K562 (cell line): ENCODE results near the gene MAD1L1. TPM values are rescaled to one million over a fixed set of nuclear protein-coding genes. Genes with fewer than 3 reads are reported as not detected.

ENCODE experiments used
- ATAC-seq: fragments of 200-7000 bp; cut with Tn5 transposase; 3 replicates; pipeline ENCODE4 v1.9.1; 2020; ENCODE audit warnings: moderate library complexity
- BruUV-seq: library from RNA; stranded (reverse); fragments of 400-500 nt; replicated peaks from 2 replicates; lab custom pipeline; 2021; lab: Mats Ljungman, UMichigan
- CTCF ChIA-PET: fragments of 300-600 bp; formaldehyde crosslinking; extraction: SDS; loops from one replicate; lab custom pipeline; 2021; ENCODE audit warnings: low intra/inter-chr PET ratio; lab: Yijun Ruan, JAX
- POLR2A ChIA-PET: fragments of 300-600, 350-650 bp; sonication (Branson Sonifier 250); formaldehyde crosslinking; extraction: SDS; loops from one replicate; lab custom pipeline; 2021; ENCODE audit warnings: antibody characterized with exemption, inconsistent platforms; lab: Yijun Ruan, JAX
- DNase-seq, 4 experiments: peaks; one replicate each; pipeline versions ENCODE4 v3.0.0 to v3.0.0-alpha.2; 2011 to 2018; ENCODE audit warnings: low spot score in 3 of 4, mixed read lengths in 3 of 4; ENCODE audit errors: extremely low read depth in 1 of 4
- FAIRE-seq: peaks from 2 replicates; lab custom pipeline; 2011; peaks lifted over from hg19 to GRCh38; lab: Jason Lieb, UNC
- H2AFZ ChIP-seq: 2 replicates; pipeline ENCODE4 v1.6.0; 2011; ENCODE audit warnings: low read depth, low read length, control low read depth, inconsistent platforms
- H3K27ac ChIP-seq: fragments of 200-600 bp; 3 replicates; pipeline ENCODE4 v1.8.0; 2011; ENCODE audit warnings: low read depth, mild to moderate bottlenecking, control low read depth, inconsistent platforms, low read length, moderate library complexity, mixed read lengths; ENCODE audit errors: extremely low read depth
- H3K27me3 ChIP-seq, 2 experiments: fragments of 300-600 bp in 1 of 2; 2 replicates in 1 of 2; 3 replicates in 1 of 2; pipeline versions ENCODE4 v1.6.0 to v1.8.0; 2011; ENCODE audit warnings: inconsistent platforms in 2 of 2, low read length in 2 of 2, mild to moderate bottlenecking in 1 of 2, mixed read lengths in 1 of 2, moderate library complexity in 1 of 2; ENCODE audit not compliant: control insufficient read depth in 2 of 2, insufficient read depth in 2 of 2
- H3K36me3 ChIP-seq: fragments of 300-600 bp; 3 replicates; pipeline ENCODE4 v1.8.0; 2011; ENCODE audit warnings: mild to moderate bottlenecking, low read length, inconsistent platforms; ENCODE audit not compliant: control insufficient read depth, insufficient read depth
- H3K4me1 ChIP-seq, 2 experiments: fragments of 200-600 bp in 1 of 2; replicated peaks in 1 of 2; 2 replicates in 1 of 2; 3 replicates in 1 of 2; pipeline versions ENCODE4 v1.5.1 to v1.8.0; 2011; ENCODE audit warnings: inconsistent platforms in 2 of 2, low read length in 2 of 2, mild to moderate bottlenecking in 1 of 2, mixed read lengths in 1 of 2, moderate library complexity in 1 of 2; ENCODE audit not compliant: control insufficient read depth in 2 of 2, insufficient read depth in 2 of 2
- H3K4me2 ChIP-seq: 2 replicates; pipeline ENCODE4 v1.6.1; 2011; ENCODE audit warnings: low read length, control low read depth, inconsistent platforms, mixed read lengths; ENCODE audit not compliant: insufficient read depth
- H3K4me3 ChIP-seq: fragments of 200-600 bp; sonication (generic), shearing (Covaris generic); 2 replicates; pipeline ENCODE4 v1.5.1; 2016; ENCODE audit warnings: control low read depth, inconsistent platforms
- H3K79me2 ChIP-seq: fragments of 200-600 bp; 3 replicates; pipeline ENCODE4 v1.8.0; 2011; ENCODE audit warnings: low read length, inconsistent platforms; ENCODE audit not compliant: control insufficient read depth, insufficient read depth
- H3K9ac ChIP-seq, 2 experiments: 2 replicates each; pipeline versions ENCODE4 v1.6.0 to v1.6.1; 2011; ENCODE audit warnings: low read depth in 2 of 2, low read length in 2 of 2, control low read depth in 1 of 2, inconsistent platforms in 1 of 2, mild to moderate bottlenecking in 1 of 2, mixed read lengths in 1 of 2; ENCODE audit not compliant: insufficient read depth in 1 of 2
- H3K9me1 ChIP-seq: one replicate; pipeline ENCODE4 v1.6.0; 2011; ENCODE audit warnings: inconsistent platforms, mild to moderate bottlenecking, low read length, moderate library complexity; ENCODE audit not compliant: control insufficient read depth, insufficient read depth
- H3K9me3 ChIP-seq: replicated peaks from 2 replicates; pipeline ENCODE4 v1.5.1; 2011; ENCODE audit warnings: low read depth, low read length, inconsistent platforms; ENCODE audit not compliant: control insufficient read depth, insufficient read depth
- H4K20me1 ChIP-seq: replicated peaks from 2 replicates; pipeline ENCODE4 v1.6.1; 2011; ENCODE audit warnings: low read length, inconsistent platforms, mixed read lengths; ENCODE audit not compliant: control insufficient read depth, insufficient read depth
- BRD9 ChIP-seq: fragments of 450-650 bp; IDR thresholded peaks from 2 replicates; pipeline ENCODE4 v1.6.1; 2018; ENCODE audit warnings: low read depth; ENCODE audit not compliant: partially characterized antibody
- RBM22 ChIP-seq: fragments of 200-400 bp; formaldehyde crosslinking; IDR thresholded peaks from 2 replicates; pipeline ENCODE4 v1.6.1; 2018; ENCODE audit warnings: low read length, low read depth; ENCODE audit not compliant: poor library complexity, severe bottlenecking
- TAF1 ChIP-seq: IDR thresholded peaks from 2 replicates; pipeline ENCODE4 v1.6.1; 2011; ENCODE audit warnings: mild to moderate bottlenecking, low read length, moderate library complexity; ENCODE audit not compliant: insufficient read depth, control insufficient read depth, severe bottlenecking; ENCODE audit errors: extremely low read depth
- ZC3H4 ChIP-seq: sonication (generic); formaldehyde crosslinking; IDR thresholded peaks from 2 replicates; pipeline ENCODE4 v1.9.0; 2021; ENCODE audit warnings: missing genetic modification reagents, borderline replicate concordance
- WGBS: fragments of 100-300 bp; shearing (Covaris generic); methylation state at CpG from one replicate; pipeline ENCODE4 v1.1.6; 2016; ENCODE audit warnings: low coverage, mixed read lengths; ENCODE audit not compliant: insufficient coverage; ENCODE audit errors: missing lambda C conversion rate; 5-methylcytosine and 5-hydroxymethylcytosine counted together
- in situ Hi-C: fragments of 300-500 bp; cut with MboI; formaldehyde crosslinking; loops from 4 replicates; pipeline ENCODE4 v1.15.0; 2018; ENCODE audit warnings: inconsistent platforms, mixed read lengths
- intact Hi-C: fragments of 100-400 bp; cut with micrococcal nuclease; formaldehyde crosslinking; loops from 2 replicates; pipeline ENCODE4 v1.14.2; 2022
- polyA plus RNA-seq, 8 experiments: library from polyadenylated mRNA; depleted of rRNA in 4 of 8; stranded (reverse) in 5 of 8; unstranded in 3 of 8; fragments of >200 nt; fragmentation: Nextera tagmentation in 2 of 8; fragmentation: Illumina TruSeq in 1 of 8; extraction: Ambion mirVana in 2 of 8; extraction: Trizol in 1 of 8; gene quantifications; 2 replicates each; pipeline versions ENCODE4 v1.2.1 to v1.2.3, GENCODE V29; 2011 to 2014; ENCODE audit warnings: inconsistent platforms in 1 of 8, missing spikeins in 1 of 8
- total RNA-seq, 7 experiments: library from RNA; depleted of rRNA in 6 of 7; stranded (reverse); fragments of >200 nt in 6 of 7; fragmentation: Illumina TruSeq in 2 of 7; extraction: Trizol in 2 of 7; gene quantifications; 2 replicates each; pipeline versions ENCODE4 v1.2.1 to v1.2.3, GENCODE V29; 2011 to 2021; ENCODE audit warnings: low replicate concordance in 1 of 7

The MAD1L1 gene
- total and polyA plus RNA-seq, 9 of the 15 experiments (the other 6 are each of a cell fraction or from before 2014, with no cell fraction given), result 1.7 to 89.7 (median 18.0) TPM

- H4K20me1 ChIP-seq, result no peaks in the 10 kb centered on the region
- peaks cover 8 to 46% of the 10 kb centered on the region in 2 experiments for H3K4me1 ChIP-seq
- 98% methylated on average over 11 of the region's 11 CpGs for WGBS
- no peaks in the 10 kb centered on the region for H3K79me2 ChIP-seq
- H3K36me3 ChIP-seq, result peaks cover 21% of the 10 kb centered on the region; the same call in 2 of the 3 replicates
- H3K4me2 ChIP-seq, result no peak overlapping the region
- BruUV-seq, result no TSS peak
- FAIRE-seq (no peak), ATAC-seq (no peak), DNase-seq (no peak)
- no peak overlapping the region for H3K27ac ChIP-seq
- no peak overlapping the region for H3K4me3 ChIP-seq
- CTCF ChIA-PET, result no interaction called here
- no peak overlapping the region for H2AFZ ChIP-seq
- no peak overlapping the region for H3K9ac ChIP-seq
- no peaks in the 10 kb centered on the region for H3K27me3 ChIP-seq
- TF ChIP-seq TAF1 (no peak), RBM22 (peak; percentile 5)
- intact Hi-C loops, result no loop called here
- POLR2A ChIA-PET, result interaction anchor here (1.1 kb wide), 1 partner anchor 24 kb away, joined by 3 read pairs; no protein-coding TSS in a partner anchor
- in situ Hi-C loops, result no loop called here
- peaks cover 17% of the 10 kb centered on the region; the same call in 1 of the 2 replicates for H3K9me3 ChIP-seq
- no peaks in the 10 kb centered on the region for H3K9me1 ChIP-seq
These were observed 343.7 kb downstream of the MAD1L1 start for GRCh38 chr7:1889091-1889490.

DNA sequence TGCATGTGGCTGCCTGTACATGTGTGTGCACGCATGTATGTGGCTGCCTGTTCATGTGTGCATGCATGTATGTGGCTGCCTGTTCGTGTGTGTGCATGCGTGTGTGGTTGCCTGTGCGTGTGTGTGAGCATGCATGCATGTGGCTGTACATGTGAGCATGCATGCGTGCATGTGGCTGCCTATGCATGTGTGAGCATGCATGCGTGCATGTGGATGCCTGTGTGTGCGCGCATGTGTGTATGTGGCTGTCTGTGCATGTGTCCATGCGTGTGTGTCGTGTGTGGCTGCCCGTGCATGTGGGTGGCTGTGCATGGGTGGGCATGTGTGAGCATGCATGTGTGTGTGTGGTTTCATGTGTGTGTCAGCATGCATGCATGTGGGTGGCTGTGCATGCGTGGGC is 344.3 kb downstream of the MAD1L1 start:
- WGBS, result 96% methylated on average over 12 of the region's 12 CpGs
- no peak overlapping the region for H2AFZ ChIP-seq
- H3K27ac ChIP-seq, result no peak overlapping the region; the same call in 2 of the 3 replicates
- no peak for DNase-seq
- no peak overlapping the region for H3K4me2 ChIP-seq
- H3K27me3 ChIP-seq, result no peaks in the 10 kb centered on the region
- CTCF ChIA-PET, result no interaction called here
- H3K9me1 ChIP-seq, result no peaks in the 10 kb centered on the region
- 0 out of 2 replicates have a peak, but pooled peaks have one; percentile 71 for TF ChIP-seq ZC3H4
- no peak for TF ChIP-seq BRD9
- H3K79me2 ChIP-seq, result 0 out of 3 replicates have a peak, but pooled peaks cover 4% of the 10 kb centered on the region
- peaks cover 21% of the 10 kb centered on the region; the same call in 2 of the 3 replicates for H3K36me3 ChIP-seq
- H3K4me1 ChIP-seq, result peaks cover 15 to 48% of the 10 kb centered on the region in 2 experiments
- intact Hi-C loops (no loop called here), in situ Hi-C loops (no loop called here)
- H4K20me1 ChIP-seq, result no peaks in the 10 kb centered on the region
- H3K9me3 ChIP-seq, result peaks cover 17% of the 10 kb centered on the region; the same call in 1 of the 2 replicates
- no TSS peak for BruUV-seq
- H3K4me3 ChIP-seq, result no peak overlapping the region
- H3K9ac ChIP-seq, result no peak overlapping the region
- POLR2A ChIA-PET, result no interaction called here
- ATAC-seq, result no peak
- FAIRE-seq, result no peak
